ENCODE measurements around the gene NIT1. TPM values are rescaled to one million over a fixed set of nuclear protein-coding genes. Genes with fewer than 3 reads are reported as not detected.

NIT1 gene
- polyA plus RNA-seq, 4 donors = 51.3 to 131 (median 83.2) TPM

- DNase-seq (peak; percentile 98 to 99), FAIRE-seq (no peak)
- 0% methylated on average over 54 of the region's 54 CpGs for WGBS, 3 donors
- H3K4me1 ChIP-seq (ENCODE audit: control insufficient read depth in 3 of 3, insufficient read depth in 2 of 3, low read depth in 1 of 3, low read length in 2 of 3) = peaks cover 2 to 25% (median 3%) of the 10 kb centered on the region in 3 donors
- peak within 1 kb of the TSS; percentile 69 to 95 (median 90) for H3K27ac ChIP-seq (ENCODE audit: low read depth in 1 of 3, low read length in 2 of 3)
- no peaks in the 10 kb centered on the region for H3K9me3 ChIP-seq (ENCODE audit: control insufficient read depth in 2 of 2, insufficient read depth in 1 of 2, low read depth in 1 of 2, low read length in 1 of 2)
- peaks cover 0 to 59% (median under 1%) of the 10 kb centered on the region in 3 donors for H3K36me3 ChIP-seq (ENCODE audit: control insufficient read depth in 3 of 3, insufficient read depth in 2 of 3, low read depth in 1 of 3, low read length in 3 of 3)
- no peaks in the 10 kb centered on the region for H3K27me3 ChIP-seq (ENCODE audit: control insufficient read depth in 3 of 3, insufficient read depth in 3 of 3, low read length in 3 of 3)
- peak within 1 kb of the TSS; percentile 42 to 61 (median 59) for H3K4me3 ChIP-seq (ENCODE audit: low read depth in 1 of 3, low read length in 3 of 3)
Measured at GRCh38 chr1:161165742-161166668, 48.1 kb downstream of the NIT1 start, which contains the start of gene PPOX. Gene PPOX (plus strand): TSS chr1:161166426. CDS start chr1:161166848, 422 bp downstream.

GRCh38 chr1:161166669-161167548 is 49.0 kb downstream of the NIT1 start:
- FAIRE-seq = no peak
- H3K4me3 ChIP-seq (ENCODE audit: low read depth in 1 of 3, low read length in 3 of 3) = peak overlapping the region; percentile 42 to 61 (median 59)
- WGBS, 3 donors = 6 to 8% (median 7%) methylated on average over 32 to 33 of the region's 33 CpGs
- H3K27ac ChIP-seq (ENCODE audit: low read depth in 1 of 3, low read length in 2 of 3) = peak overlapping the region; percentile 61 to 95 (median 90)
- H3K9me3 ChIP-seq (ENCODE audit: control insufficient read depth in 2 of 2, insufficient read depth in 1 of 2, low read depth in 1 of 2, low read length in 1 of 2) = no peaks in the 10 kb centered on the region
- peak in 1 of 2 donors; percentile 42 for DNase-seq
- peaks cover 2 to 22% (median 3%) of the 10 kb centered on the region in 3 donors for H3K4me1 ChIP-seq (ENCODE audit: control insufficient read depth in 3 of 3, insufficient read depth in 2 of 3, low read depth in 1 of 3, low read length in 2 of 3)
- no peaks in the 10 kb centered on the region for H3K27me3 ChIP-seq (ENCODE audit: control insufficient read depth in 3 of 3, insufficient read depth in 3 of 3, low read length in 3 of 3)
- H3K36me3 ChIP-seq (ENCODE audit: control insufficient read depth in 3 of 3, insufficient read depth in 2 of 3, low read depth in 1 of 3, low read length in 3 of 3) = peaks cover 0 to 60% (median 2%) of the 10 kb centered on the region in 3 donors

- H3K9me3 ChIP-seq (ENCODE audit: control insufficient read depth in 2 of 2, insufficient read depth in 1 of 2, low read depth in 1 of 2, low read length in 1 of 2) = no peaks in the 10 kb centered on the region
- DNase-seq (no peak), FAIRE-seq (no peak)
- no peak overlapping the region for H3K27ac ChIP-seq (ENCODE audit: low read depth in 1 of 3, low read length in 2 of 3)
- no peaks in the 10 kb centered on the region for H3K27me3 ChIP-seq (ENCODE audit: control insufficient read depth in 3 of 3, insufficient read depth in 3 of 3, low read length in 3 of 3)
- peaks cover 2 to 64% (median 6%) of the 10 kb centered on the region in 3 donors for H3K36me3 ChIP-seq (ENCODE audit: control insufficient read depth in 3 of 3, insufficient read depth in 2 of 3, low read depth in 1 of 3, low read length in 3 of 3)
- WGBS, 3 donors = 93 to 97% (median 96%) methylated on average over 9 of the region's 9 CpGs
- H3K4me1 ChIP-seq (ENCODE audit: control insufficient read depth in 3 of 3, insufficient read depth in 2 of 3, low read depth in 1 of 3, low read length in 2 of 3) = peaks cover 2 to 18% (median 6%) of the 10 kb centered on the region in 3 donors
- no peak overlapping the region for H3K4me3 ChIP-seq (ENCODE audit: low read depth in 1 of 3, low read length in 3 of 3)
Measured at GRCh38 chr1:161168906-161169305, 51.0 kb downstream of the NIT1 start.

Other genes with a start within 250 kb of the NIT1 start
- 100 to 1,000 TPM in 2 of 4 donors, 10 to 100 TPM in 2; 21.6 to 230 (median 95.8) TPM for gene ITLN1, start 232.9 kb upstream of the NIT1 start, polyA plus RNA-seq
- 100 to 1,000 TPM in 1 of 4 donors, 10 to 100 TPM in 2, 1 to 10 TPM in 1; 1.7 to 318 (median 62.0) TPM for gene ITLN2, start 163.3 kb upstream of the NIT1 start, polyA plus RNA-seq
- gene F11R, start 97.0 kb upstream of the NIT1 start, polyA plus RNA-seq = 100 to 1,000 TPM in 1 of 4 donors, 10 to 100 TPM in 3; 30.2 to 188 (median 55.7) TPM
- gene TSTD1, start 79.1 kb upstream of the NIT1 start, polyA plus RNA-seq = 100 to 1,000 TPM in 2 of 4 donors, 10 to 100 TPM in 2; 65.8 to 185 (median 97.8) TPM
- gene USF1, start 72.1 kb upstream of the NIT1 start, polyA plus RNA-seq = 100 to 1,000 TPM in 2 of 4 donors, 10 to 100 TPM in 2; 48.2 to 123 (median 84.8) TPM
- 1 to 10 TPM; 2.2 to 5.8 (median 5.2) TPM for gene ARHGAP30, start 48.2 kb upstream of the NIT1 start, polyA plus RNA-seq
- gene NECTIN4, start 28.5 kb upstream of the NIT1 start, polyA plus RNA-seq = 1 to 10 TPM in 1 of 4 donors, under 1 TPM in 2, not detected in 1; 0.22 to 1.0 (median 0.93) TPM
- gene KLHDC9, start 19.7 kb upstream of the NIT1 start, polyA plus RNA-seq = 1 to 10 TPM; 1.8 to 5.8 (median 3.0) TPM
- gene PFDN2, start 68 bp upstream of the NIT1 start, polyA plus RNA-seq = 100 to 1,000 TPM in 2 of 4 donors, 10 to 100 TPM in 2; 62.8 to 130 (median 106) TPM
- gene DEDD, start 14.6 kb downstream of the NIT1 start, polyA plus RNA-seq = 10 to 100 TPM; 22.7 to 31.8 (median 24.6) TPM
- gene UFC1, start 35.9 kb downstream of the NIT1 start, polyA plus RNA-seq = 100 to 1,000 TPM; 137 to 193 (median 167) TPM
- 10 to 100 TPM; 15.4 to 30.8 (median 17.9) TPM for gene USP21, start 41.4 kb downstream of the NIT1 start, polyA plus RNA-seq
- 10 to 100 TPM; 12.6 to 51.9 (median 18.9) TPM for gene PPOX, start 48.3 kb downstream of the NIT1 start, polyA plus RNA-seq
- 10 to 100 TPM; 16.5 to 38.0 (median 29.7) TPM for gene B4GALT3, start 59.4 kb downstream of the NIT1 start, polyA plus RNA-seq
- 1 to 10 TPM in 2 of 4 donors, under 1 TPM in 2; under 0.01 to 7.9 (median 0.78) TPM for gene ADAMTS4, start 80.9 kb downstream of the NIT1 start, polyA plus RNA-seq
- 100 to 1,000 TPM; 113 to 170 (median 121) TPM for gene NDUFS2, start 84.3 kb downstream of the NIT1 start, polyA plus RNA-seq
- 10 to 100 TPM; 11.6 to 79.8 (median 41.8) TPM for gene FCER1G, start 97.2 kb downstream of the NIT1 start, polyA plus RNA-seq
- 10 to 100 TPM in 1 of 4 donors, 1 to 10 TPM in 1, under 1 TPM in 1, not detected in 1; 0.42 to 77.6 (median 3.2) TPM for gene APOA2, start 105.5 kb downstream of the NIT1 start, polyA plus RNA-seq
- gene TOMM40L, start 108.0 kb downstream of the NIT1 start, polyA plus RNA-seq = 10 to 100 TPM; 12.4 to 32.9 (median 22.1) TPM
- gene NR1I3, start 120.1 kb downstream of the NIT1 start, polyA plus RNA-seq = 10 to 100 TPM in 1 of 4 donors, 1 to 10 TPM in 2, under 1 TPM in 1; 0.28 to 13.3 (median 6.4) TPM
- 1 to 10 TPM in 2 of 4 donors, not detected in 2; 2.0 to 2.9 TPM for gene PCP4L1, start 140.6 kb downstream of the NIT1 start, polyA plus RNA-seq
- gene MPZ, start 191.9 kb downstream of the NIT1 start, polyA plus RNA-seq = 1 to 10 TPM in 2 of 4 donors, under 1 TPM in 2; 0.27 to 4.0 (median 2.1) TPM
- gene SDHC, start 196.3 kb downstream of the NIT1 start, polyA plus RNA-seq = 100 to 1,000 TPM; 175 to 262 (median 211) TPM
- under 1 TPM in 1 of 4 donors, not detected in 3; 0.21 TPM for gene CFAP126, start 249.8 kb downstream of the NIT1 start, polyA plus RNA-seq